Ishikawa (cell line): ENCODE data around the gene DHRSX.

ENCODE experiments used
- CEBPB ChIP-seq: IDR thresholded peaks from 2 replicates; pipeline ENCODE4 v1.6.1; 2012
- EP300 ChIP-seq: IDR thresholded peaks from 2 replicates; pipeline ENCODE4 v1.6.1; 2012; ENCODE audit warnings: borderline replicate concordance
- FOXM1 ChIP-seq: IDR thresholded peaks from 2 replicates; pipeline ENCODE4 v1.6.1; 2012; ENCODE audit warnings: low read depth, borderline replicate concordance
- TAF1 ChIP-seq: IDR thresholded peaks from 2 replicates; pipeline ENCODE4 v1.6.1; 2012; ENCODE audit warnings: low read depth, mild to moderate bottlenecking
- ZBTB7A ChIP-seq: IDR thresholded peaks from 2 replicates; pipeline ENCODE4 v1.6.1; 2012; ENCODE audit warnings: low read depth
- TF ChIP-seq, protein P1 (sequence below): IDR thresholded peaks from 2 replicates; pipeline ENCODE4 v1.6.1; 2012; ENCODE audit warnings: low read depth, mild to moderate bottlenecking

DNA sequence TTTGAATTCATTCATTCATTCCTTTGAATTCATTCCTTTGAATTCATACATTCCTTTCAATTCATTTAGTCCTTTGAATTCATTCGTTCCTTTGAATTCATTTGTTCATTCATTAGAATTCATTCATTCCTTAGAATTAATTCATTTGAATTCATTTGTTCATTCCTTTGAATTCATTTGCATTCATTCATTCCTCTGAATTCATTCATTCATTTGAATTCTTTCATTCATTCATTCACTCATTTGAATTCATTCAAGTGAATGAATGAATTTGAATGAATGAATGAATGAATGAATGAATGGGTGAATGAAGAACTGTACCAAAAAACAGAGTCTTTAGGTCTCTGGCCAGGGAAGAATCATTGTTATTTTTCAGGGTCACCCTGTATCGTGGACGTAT is 216.6 kb downstream of the DHRSX start:
- TF ChIP-seq TAF1 (no peak), FOXM1 (no peak), EP300 (no peak), ZBTB7A (no peak), CEBPB (no peak)
- TF ChIP-seq, protein P1, sequence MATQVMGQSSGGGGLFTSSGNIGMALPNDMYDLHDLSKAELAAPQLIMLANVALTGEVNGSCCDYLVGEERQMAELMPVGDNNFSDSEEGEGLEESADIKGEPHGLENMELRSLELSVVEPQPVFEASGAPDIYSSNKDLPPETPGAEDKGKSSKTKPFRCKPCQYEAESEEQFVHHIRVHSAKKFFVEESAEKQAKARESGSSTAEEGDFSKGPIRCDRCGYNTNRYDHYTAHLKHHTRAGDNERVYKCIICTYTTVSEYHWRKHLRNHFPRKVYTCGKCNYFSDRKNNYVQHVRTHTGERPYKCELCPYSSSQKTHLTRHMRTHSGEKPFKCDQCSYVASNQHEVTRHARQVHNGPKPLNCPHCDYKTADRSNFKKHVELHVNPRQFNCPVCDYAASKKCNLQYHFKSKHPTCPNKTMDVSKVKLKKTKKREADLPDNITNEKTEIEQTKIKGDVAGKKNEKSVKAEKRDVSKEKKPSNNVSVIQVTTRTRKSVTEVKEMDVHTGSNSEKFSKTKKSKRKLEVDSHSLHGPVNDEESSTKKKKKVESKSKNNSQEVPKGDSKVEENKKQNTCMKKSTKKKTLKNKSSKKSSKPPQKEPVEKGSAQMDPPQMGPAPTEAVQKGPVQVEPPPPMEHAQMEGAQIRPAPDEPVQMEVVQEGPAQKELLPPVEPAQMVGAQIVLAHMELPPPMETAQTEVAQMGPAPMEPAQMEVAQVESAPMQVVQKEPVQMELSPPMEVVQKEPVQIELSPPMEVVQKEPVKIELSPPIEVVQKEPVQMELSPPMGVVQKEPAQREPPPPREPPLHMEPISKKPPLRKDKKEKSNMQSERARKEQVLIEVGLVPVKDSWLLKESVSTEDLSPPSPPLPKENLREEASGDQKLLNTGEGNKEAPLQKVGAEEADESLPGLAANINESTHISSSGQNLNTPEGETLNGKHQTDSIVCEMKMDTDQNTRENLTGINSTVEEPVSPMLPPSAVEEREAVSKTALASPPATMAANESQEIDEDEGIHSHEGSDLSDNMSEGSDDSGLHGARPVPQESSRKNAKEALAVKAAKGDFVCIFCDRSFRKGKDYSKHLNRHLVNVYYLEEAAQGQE: no peak
